Measurements from ENCODE around the gene CPNE8.

- TF ChIP-seq RARB (CRISPR knock-in tag; IDR thresholded peaks at IDR 0.05) (no peak), RAD21 (conservative IDR thresholded peaks at IDR 0.05 in 1 of 2, IDR thresholded peaks at IDR 0.05 in 1 of 2) (no peak), CEBPB (IDR thresholded peaks at IDR 0.05) (no peak), CTCF (IDR thresholded peaks at IDR 0.05) (no peak), JUN (IDR thresholded peaks at IDR 0.05) (no peak), POLR2A (IDR thresholded peaks at IDR 0.05; ENCODE audit: low read length) (no peak), EP300 (IDR thresholded peaks at IDR 0.05) (no peak), REST (IDR thresholded peaks at IDR 0.05) (no peak), CHD4 (IDR thresholded peaks at IDR 0.05; ENCODE audit: borderline replicate concordance) (no peak), USF2 (IDR thresholded peaks at IDR 0.05) (no peak)
- TF ChIP-seq, protein P1, sequence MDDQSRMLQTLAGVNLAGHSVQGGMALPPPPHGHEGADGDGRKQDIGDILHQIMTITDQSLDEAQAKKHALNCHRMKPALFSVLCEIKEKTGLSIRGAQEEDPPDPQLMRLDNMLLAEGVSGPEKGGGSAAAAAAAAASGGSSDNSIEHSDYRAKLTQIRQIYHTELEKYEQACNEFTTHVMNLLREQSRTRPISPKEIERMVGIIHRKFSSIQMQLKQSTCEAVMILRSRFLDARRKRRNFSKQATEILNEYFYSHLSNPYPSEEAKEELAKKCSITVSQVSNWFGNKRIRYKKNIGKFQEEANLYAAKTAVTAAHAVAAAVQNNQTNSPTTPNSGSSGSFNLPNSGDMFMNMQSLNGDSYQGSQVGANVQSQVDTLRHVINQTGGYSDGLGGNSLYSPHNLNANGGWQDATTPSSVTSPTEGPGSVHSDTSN (IDR thresholded peaks at IDR 0.05) = no peak
Measured at GRCh38 chr12:38610808-38611350, 294.5 kb downstream of the CPNE8 start.
